NCI-H82 treated with DMSO at 0.1 percent for 48 hours (cell line): ENCODE measurements around the gene MAST3.
"Not testable (repeated sequence)": the region's sequence is repeated elsewhere in the genome, so short reads cannot be mapped to it uniquely, and the experiment has no call there.

Experiments used
- DNase-seq: peaks from one replicate; lab custom pipeline; 2025; ENCODE audit not compliant: unreplicated experiment; lab: John Stamatoyannopoulos, UW

MAST3 gene

GRCh38 chr19:18157465-18158063 lies 60.0 kb downstream of the MAST3 start:
- DNase-seq = no peak

DNA sequence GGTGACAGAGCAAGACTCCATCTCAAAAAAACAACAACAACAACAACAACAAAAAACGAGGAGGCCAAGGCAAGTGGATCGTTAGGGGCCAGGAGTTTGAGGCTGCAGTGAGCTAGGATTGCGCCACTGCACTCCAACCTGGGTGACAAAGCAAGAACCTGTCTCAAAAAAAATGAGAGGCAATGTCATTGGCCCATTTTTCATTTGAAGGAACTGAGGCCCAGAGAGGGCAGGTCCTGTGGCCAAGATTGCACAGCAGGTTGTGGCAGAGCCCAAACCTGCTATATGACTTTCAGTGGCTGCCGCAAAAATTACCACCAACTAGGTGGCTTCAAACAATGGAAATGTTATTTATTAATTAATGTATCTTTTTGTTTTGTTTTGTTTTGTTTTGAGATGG lies 60.9 kb downstream of the MAST3 start:
- no peak for DNase-seq

DNA sequence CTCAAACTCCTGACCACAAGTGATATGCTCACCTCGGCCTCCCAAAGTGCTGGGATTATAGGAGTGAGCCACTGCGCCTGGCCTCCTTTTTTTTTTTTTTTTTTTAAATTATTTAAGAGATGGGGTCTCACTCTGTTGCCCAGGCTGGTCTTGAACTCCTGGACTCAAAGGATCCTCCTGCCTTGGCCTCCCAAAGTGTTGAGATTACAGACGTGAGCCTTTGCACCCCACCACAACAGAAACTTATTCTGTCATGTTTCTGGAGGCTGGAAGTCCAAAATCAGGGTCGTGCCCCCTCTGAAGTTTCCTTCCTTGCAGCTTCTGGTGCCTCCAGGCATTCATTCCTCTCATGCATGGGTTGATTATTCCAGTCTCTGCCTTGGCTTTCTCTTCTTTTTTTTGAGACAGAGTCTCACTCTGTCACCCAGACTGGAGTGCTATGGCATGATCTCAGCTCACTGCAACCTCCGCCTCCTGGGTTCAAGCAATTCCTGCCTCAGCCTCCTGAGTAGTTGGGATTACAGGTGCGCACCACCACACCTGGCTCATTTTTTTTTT lies 61.6 kb downstream of the MAST3 start:
- not testable (repeated sequence) for DNase-seq

GRCh38 chr19:18159810-18160209 lies 62.2 kb downstream of the MAST3 start:
- no peak for DNase-seq

DNA sequence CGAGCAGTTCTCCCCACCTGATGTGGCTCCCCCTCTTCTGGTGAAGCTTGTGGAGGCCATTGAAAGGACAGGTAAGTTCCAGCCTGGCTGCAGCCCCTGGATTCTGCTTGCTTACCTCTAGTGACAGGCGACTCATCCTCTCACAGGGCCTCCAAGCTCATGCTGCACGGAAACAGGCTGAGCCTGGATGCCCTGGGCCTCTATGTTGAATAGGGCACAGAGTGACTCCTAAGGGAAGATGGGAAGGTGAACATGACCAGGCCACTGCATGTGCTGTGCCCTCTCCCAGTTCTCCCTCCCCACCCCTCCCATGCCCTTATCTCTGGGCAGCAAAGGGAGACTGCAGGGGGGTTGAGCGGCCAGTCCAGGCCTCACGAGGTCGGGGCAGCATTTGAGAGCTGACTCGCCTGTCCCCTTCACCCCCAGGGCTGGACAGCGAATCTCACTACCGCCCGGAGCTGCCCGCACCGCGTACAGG lies 63.0 kb downstream of the MAST3 start:
- no peak for DNase-seq

- DNase-seq = no peak
These were observed 63.5 kb downstream of the MAST3 start for GRCh38 chr19:18160971-18161635.

GRCh38 chr19:18161636-18162002 lies 64.0 kb downstream of the MAST3 start:
- no peak for DNase-seq

GRCh38 chr19:18164072-18164471 lies 66.5 kb downstream of the MAST3 start:
- no peak for DNase-seq

DNA sequence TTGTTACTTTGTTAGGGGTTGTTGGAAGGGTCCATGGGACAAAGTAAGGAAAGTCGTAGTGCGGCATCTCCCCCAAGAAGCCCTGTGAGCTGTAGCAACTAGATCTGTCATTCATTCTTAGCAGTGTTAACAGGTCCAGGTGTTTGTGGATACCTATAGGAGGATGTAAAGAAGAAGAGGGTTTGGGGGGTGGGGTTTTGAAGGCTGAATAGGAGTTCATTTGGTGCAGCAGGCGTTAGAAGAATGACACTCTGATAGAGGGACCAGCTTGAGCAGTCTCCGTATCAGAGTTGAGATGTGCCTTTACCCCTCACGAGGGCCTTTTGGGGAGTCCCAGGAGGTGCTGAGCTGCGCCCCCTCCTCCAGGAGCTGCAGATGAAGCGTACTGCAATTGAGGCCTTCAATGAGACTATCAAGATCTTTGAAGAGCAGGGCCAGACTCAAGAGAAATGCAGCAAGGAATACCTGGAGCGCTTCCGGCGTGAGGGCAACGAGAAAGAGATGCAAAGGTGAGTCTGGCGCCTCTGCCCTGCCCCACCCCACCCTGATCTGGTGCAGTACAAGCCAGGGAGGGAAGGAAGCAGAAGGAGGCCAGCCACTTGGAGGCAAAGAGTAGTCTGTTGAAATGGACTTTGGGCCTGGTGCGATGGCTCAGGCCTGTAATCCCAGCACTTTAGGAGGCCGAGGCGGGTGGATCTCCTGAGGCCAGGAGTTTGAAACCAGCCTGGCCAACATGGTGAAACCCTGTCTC lies 68.4 kb downstream of the MAST3 start:
- no peak for DNase-seq

DNA sequence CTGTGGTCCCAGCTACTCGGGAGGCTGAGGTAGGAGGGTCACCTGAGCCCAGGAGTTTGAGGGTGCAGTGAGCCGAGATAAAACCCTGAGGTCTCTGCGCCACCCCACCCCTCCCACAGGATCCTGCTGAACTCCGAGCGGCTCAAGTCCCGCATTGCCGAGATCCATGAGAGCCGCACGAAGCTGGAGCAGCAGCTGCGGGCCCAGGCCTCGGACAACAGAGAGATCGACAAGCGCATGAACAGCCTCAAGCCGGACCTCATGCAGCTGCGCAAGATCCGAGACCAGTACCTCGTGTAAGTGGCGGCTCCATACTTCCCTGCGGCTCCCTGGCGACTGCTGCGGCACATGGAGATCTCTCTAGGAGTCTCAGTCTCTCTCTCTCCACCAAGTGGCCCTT lies 69.4 kb downstream of the MAST3 start:
- DNase-seq = no peak

DNA sequence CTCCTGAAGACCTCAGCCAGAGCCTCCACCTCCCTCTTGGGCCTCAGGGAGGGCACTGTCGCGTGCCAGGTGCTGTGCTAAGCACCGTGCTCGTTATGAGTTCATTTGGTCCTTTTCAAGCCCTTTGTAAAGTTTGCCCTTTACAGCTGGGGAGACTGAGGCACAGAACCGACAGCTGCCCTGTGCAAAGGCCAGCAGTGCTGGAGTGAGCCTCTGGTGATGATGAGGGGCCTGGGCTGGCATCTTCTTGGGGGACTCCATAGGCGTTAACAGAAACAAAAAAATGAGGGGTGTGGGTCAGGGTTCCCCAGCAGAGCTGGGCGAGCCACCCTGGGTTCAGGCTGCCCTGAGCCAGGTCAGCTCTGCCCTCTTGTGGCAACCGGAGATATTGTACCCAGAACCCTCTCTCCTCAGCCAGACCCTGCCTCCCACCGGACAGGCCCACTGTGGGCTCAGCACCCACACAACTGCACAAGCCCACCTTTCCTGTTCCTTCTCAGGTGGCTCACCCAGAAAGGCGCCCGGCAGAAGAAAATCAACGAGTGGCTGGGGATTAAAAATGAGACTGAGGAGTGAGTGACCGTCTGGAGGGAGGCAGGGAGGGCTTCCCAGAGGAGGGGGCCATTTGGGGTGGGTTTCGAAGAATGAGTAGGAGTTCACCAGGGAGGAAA lies 70.5 kb downstream of the MAST3 start:
- peak; percentile 24 for DNase-seq

DNA sequence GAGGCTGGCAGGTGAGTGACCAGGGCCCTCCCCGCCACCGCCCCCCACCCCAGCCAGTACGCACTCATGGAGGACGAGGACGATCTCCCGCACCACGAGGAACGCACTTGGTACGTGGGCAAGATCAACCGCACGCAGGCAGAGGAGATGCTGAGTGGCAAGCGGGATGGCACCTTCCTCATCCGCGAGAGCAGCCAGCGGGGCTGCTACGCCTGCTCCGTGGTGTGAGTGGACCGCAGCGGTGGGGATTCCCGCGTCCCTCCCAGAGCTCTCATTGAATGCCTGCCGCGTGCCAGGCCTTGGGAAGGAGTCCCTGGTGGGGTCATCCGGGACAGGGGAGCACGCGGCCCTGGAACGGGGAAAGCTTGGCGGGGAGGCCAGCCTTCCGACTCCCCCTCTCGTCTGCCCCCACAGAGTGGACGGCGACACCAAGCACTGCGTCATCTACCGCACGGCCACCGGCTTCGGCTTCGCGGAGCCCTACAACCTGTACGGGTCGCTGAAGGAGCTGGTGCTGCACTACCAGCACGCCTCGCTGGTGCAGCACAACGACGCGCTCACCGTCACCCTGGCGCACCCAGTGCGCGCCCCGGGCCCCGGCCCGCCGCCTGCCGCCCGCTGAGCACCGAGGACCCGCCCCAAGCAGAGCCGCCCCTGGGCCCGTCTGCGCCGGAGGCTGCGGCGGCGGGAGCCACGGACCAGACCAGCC lies 71.2 kb downstream of the MAST3 start:
- DNase-seq = no peak

GRCh38 chr19:18170714-18171255 lies 73.2 kb downstream of the MAST3 start:
- DNase-seq = no peak

GRCh38 chr19:18171605-18172327 lies 74.2 kb downstream of the MAST3 start:
- DNase-seq = no peak

GRCh38 chr19:18172331-18173053 lies 74.9 kb downstream of the MAST3 start:
- DNase-seq = no peak

DNA sequence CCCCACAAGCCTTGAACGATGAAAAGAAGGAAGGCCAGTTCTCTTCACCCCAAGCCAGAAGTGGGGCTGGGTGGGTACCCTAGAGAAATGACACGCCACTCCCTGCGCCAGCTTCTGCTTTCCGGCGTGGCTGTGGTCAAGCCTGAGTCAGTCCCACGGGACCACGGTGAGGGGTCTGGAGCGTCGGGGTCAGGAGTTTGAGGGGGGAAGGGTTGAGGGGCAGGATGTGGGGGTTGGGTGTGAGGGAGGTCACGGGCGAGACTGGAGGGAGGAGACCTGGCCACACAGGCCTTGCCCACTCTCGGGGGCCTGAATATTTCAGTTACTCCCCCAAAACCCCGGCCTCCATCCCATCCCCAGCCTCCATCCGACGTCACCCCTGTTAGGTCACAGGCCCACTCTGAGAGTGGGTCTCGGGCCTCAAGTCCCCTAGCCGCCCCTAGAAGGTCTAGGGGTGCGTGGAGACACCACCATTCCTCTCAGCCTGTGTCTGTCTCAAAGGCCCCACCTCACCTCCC lies 75.5 kb downstream of the MAST3 start:
- no peak for DNase-seq

GRCh38 chr19:18173572-18174288 lies 76.2 kb downstream of the MAST3 start, which contains the start of gene IFI30:
TSS of gene IFI30 (plus strand) at chr19:18173813. CDS start at chr19:18173842, 29 bp downstream.
- peak; percentile 54 for DNase-seq

- DNase-seq = no peak
These were observed 77.4 kb downstream of the MAST3 start for GRCh38 chr19:18174983-18175382.
